GM19467 (cell line): ENCODE results near the gene CFAP299.
"Not testable (repeated sequence)": the region's sequence is repeated elsewhere in the genome, so short reads cannot be mapped to it uniquely, and the experiment has no call there.

Experiments
- ATAC-seq: cut with Tn5 transposase; IDR thresholded peaks from one replicate; pipeline ENCODE4 v1.9.1; 2021; ENCODE audit warnings: mild to moderate bottlenecking, moderate library complexity; ENCODE audit not compliant: unreplicated experiment

CFAP299 gene

GRCh38 chr4:80694171-80694570, 358.6 kb downstream of the CFAP299 start:
- no peak for ATAC-seq

- no peak for ATAC-seq
Measured at GRCh38 chr4:80705311-80705710, 369.8 kb downstream of the CFAP299 start.

DNA sequence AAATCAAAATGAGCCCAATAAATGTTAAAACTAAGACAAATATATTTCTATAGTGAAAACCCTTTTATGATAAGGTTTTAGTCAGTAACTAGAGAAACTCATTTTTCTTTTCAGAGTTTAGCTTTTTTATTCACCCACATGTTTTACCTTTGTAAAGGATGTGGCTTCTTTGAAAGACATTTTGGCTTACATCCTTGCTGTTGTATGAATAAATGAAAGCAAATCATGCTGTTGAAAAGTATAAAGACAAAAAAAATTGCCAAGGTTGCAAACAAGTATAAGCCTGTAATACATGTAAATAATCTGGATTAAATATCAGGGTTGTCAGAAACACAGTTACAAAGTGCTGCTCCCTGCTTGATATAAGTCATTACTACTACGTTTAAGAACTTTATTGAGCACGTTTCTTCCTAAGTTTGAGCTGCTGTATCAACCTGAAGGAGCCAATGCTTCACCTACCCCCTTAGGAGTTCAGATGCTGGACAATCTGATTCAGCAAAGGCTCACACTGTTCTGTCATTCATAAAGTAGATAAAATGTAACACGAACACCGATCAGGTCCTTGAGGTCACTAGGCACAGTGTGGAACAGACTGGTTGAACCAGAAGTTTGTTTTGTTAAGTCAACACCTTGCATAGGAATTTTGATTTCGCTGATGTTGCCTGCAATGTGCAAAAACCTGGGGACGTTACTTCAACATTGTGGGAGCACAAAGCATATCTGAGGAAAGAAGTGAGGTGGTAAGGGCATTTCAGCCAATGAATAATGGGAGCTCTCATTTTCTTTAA, 373.7 kb downstream of the CFAP299 start:
- ATAC-seq, result no peak

DNA sequence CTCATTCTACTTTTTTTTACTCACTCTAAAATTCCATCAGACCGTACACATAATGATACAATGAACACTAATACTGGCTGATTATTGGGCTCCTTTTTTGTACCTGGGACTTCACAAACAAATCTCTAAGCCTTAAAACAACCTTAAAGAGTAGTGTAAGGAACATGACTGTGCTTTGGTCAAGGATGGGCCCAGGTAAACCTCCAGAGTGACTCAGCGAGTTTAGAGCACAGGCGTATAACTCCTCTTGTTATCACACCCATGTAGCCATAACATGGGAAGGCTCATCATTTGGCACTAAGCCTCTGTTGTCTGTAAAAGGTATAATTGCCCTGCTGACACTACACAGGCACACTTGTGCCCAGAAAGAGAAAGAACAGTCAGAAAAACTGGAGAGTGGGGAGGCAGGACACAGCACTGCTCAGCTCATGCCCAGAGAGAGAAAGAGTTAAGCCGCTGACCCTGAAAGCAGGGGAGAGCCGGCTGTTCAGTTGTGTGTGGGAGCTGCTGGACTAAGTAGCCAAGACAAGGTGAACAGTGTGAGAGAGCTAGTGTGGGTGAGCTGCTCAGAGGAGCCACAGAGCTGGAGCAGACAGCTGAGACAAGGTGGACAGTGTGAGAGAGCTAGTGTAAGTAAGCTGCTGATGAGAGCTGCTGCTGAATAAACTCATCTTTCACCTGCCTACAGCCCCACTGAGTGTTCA, 375.4 kb downstream of the CFAP299 start:
- no peak for ATAC-seq

- no peak for ATAC-seq
Measured at GRCh38 chr4:80711956-80712355, 376.4 kb downstream of the CFAP299 start.

DNA sequence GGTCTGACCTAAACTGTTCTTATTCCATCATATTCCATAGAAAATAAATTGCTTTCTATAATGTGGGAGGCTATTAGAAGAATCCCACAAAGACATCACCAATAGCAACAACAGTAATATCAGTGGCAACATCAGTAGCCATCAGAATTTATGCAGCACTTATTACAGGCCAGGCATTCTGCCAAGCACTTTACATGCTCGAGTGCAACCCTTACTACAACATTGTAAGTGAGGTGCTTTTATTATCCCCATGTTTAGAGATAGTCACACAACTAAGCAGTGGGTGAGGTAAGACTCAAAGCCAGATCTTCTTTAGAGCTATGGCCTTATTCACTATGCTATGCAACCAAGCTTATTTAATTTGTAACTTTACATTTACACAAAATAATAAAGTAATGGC, 377.9 kb downstream of the CFAP299 start:
- no peak for ATAC-seq

DNA sequence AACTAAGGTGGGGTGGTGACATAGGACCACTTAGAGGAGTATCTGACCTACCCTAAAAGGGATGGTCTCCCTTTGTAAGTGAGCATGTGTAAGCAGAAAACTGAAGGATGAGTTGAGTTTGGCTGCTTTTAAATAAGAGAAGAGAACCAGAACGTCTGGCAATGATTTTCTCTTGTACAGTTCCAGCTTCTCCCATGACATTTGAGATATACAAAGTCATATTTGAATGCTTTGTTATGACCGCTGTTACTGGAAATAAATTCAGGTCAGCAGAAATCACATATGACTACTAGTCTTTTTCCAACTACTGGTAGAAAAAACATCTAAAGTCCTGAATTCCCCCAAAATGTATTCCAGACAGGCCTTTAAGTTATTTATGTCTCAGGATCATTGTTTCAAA, 381.7 kb downstream of the CFAP299 start:
- no peak for ATAC-seq

- no peak for ATAC-seq
Measured at GRCh38 chr4:80726471-80726870, 390.9 kb downstream of the CFAP299 start.

DNA sequence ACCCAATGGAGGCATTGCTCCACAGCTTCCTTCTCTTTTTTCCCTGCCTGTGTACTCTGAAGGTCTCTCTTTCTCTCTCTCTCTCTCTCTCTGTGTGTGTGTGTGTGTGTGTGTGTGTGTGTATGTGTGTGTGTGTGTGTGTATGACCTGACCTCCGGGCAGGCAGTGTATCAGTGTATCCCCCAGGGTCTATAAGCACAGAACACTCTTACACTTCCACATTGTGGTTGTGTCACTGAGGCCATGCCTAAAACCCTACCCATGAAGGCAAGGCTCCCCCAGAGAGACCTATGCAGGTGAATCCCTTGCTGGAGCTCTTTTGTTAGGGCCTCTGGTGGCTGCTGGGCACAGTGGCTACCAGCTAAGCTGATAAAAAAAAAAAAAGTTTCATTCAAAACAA, 394.6 kb downstream of the CFAP299 start:
- ATAC-seq, result no peak

DNA sequence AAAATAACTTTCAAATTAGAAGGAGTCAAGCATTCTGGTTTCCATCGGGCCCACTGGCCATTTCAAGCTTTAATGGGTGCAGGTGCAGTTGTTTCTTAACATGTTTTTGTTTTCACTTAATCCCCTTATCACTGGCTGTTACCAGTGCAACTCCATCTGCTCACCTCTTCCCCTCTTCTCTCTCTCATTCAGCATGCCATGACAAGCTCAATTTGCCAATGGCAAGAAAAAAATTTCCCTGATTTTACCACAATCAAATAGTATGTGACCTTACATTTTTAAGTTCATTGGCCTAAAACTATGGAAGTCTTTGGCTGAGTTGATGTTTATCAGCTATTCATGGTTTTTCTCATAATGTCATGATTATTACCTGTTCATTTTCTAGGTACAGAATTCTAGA, 395.9 kb downstream of the CFAP299 start:
- no peak for ATAC-seq

- no peak for ATAC-seq
Measured at GRCh38 chr4:80732010-80732409, 396.5 kb downstream of the CFAP299 start.

DNA sequence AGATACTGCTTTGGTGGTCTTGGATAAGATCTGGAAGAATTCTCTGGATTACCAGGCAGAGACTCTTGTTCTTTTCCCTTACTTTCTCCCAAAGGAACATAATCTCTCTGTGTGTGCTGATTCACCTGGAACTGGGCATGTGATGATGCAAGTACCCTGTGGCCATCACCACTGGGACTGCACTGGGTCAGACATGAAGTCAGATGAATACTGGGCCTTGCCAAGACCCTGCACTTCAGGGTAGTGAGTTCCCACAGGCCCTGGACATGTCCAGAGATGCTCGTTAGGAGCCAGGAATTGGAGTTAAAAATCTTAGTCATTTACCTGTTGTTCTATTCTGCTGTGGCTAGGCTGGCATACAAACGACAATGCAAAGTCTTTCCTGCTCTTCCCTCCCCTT, 404.8 kb downstream of the CFAP299 start:
- ATAC-seq, result no peak

DNA sequence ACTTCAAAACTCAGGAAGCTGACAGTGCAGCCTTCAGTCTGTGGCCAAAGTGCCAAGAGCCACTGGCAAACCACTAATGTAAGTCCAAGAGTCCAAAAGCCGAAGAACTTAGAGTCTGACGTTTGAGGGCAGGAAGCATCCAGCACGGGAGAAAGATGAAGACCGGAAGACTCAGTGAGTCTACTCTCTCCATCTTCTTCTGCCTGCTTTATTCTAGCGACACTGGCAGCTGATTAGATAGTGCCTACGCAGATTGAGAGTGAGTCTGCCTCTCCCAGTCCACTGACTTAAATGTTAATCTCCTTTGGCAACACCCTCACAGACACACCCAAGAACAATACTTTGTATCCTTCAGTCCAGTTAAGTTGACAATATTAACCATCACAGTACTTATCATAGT, 414.0 kb downstream of the CFAP299 start:
- ATAC-seq, result not testable (repeated sequence)

- ATAC-seq, result no peak
Measured at GRCh38 chr4:80751200-80751599, 415.7 kb downstream of the CFAP299 start.

GRCh38 chr4:80767944-80768343, 432.4 kb downstream of the CFAP299 start:
- no peak for ATAC-seq

- no peak for ATAC-seq
Measured at GRCh38 chr4:80776168-80776567, 440.6 kb downstream of the CFAP299 start.

GRCh38 chr4:80781431-80781830, 445.9 kb downstream of the CFAP299 start:
- no peak for ATAC-seq

DNA sequence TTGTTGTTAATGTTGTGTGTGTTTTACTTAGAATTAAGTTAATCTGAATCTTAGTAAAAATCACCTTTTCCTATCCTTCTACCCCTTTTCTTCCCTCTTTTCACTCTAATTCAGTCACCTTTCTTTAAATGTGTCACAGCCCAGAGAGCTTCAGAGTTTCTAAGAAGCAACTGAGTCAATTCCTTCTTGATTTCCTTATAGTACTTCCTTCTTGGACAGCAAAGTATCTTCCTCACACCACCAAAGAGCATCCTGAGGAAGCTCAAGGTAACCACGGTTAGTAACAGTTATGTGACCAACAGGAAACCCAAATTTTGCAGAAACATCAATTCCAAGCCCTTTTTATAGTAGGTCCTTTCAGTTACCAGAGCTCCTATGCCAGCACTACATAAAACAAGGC, 451.8 kb downstream of the CFAP299 start:
- no peak for ATAC-seq

GRCh38 chr4:80788798-80789197, 453.3 kb downstream of the CFAP299 start:
- no peak for ATAC-seq

DNA sequence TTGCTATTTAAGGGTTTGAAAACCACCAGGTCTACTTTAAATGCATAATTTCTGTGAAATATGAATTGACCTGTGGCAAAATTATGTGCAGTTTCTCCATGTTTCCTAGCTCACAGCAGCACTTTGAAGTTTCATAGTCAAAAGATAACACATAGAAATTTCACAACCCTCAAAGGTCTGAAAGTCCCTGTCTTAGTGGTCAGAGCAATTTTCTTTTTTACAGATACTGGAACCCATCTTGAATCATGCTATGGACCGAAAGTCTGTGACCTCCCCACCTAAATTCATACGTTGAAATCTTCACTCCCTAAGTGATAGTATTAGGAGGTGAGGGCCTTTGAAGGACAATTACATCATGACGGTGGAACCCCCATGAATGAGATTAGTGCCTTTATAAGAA, 454.6 kb downstream of the CFAP299 start:
- no peak for ATAC-seq

DNA sequence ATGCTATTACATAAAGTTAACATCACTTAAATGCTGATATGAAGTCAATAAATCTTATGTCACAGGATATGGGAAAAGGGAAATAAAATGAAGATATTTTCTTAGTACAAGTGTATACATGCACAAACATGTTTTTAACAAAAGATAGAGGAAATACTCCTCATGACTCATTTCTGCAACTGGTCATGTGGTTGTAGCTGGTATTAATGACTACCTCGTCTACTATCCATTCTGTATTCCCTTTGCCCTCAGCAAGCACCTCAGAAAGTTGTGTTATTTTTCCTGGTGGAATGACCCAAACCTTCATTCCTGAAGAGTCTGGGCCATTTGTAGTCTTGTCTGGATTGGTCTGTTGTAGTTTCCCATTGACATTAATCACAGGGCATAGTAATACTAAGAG, 458.1 kb downstream of the CFAP299 start:
- ATAC-seq, result not testable (repeated sequence)

GRCh38 chr4:80798082-80798481, 462.6 kb downstream of the CFAP299 start:
- no peak for ATAC-seq
